ENCODE results near the gene FAM227B. TPM values are rescaled to one million over a fixed set of nuclear protein-coding genes. Genes with fewer than 3 reads are reported as not detected.
A peak's percentile ranks its signal among the peaks of the same experiment; 100 is the strongest.

Gene FAM227B
- total and polyA plus RNA-seq, 2 of the 13 experiments (the other 11 are each of a cell fraction or from before 2014, with no cell fraction given): 1.9 to 2.6 TPM

- TF ChIP-seq PRDM10 (CRISPR knock-in tag; IDR thresholded peaks at IDR 0.05; ENCODE audit: low read depth) (peak; percentile 87), HMG20A (CRISPR knock-in tag; IDR thresholded peaks at IDR 0.05; ENCODE audit: borderline replicate concordance) (peak; percentile 68), ZNF407 (CRISPR knock-in tag; IDR thresholded peaks at IDR 0.05; ENCODE audit: not compliant biosample characterization) (peak; percentile 91), ZNF749 (CRISPR knock-in tag; IDR thresholded peaks at IDR 0.05; ENCODE audit: borderline replicate concordance) (peak; percentile 93; the same call in 1 of the 2 replicates), PHF21A (CRISPR knock-in tag; IDR thresholded peaks at IDR 0.05) (peak; percentile 84), CCAR2 (optimal IDR thresholded peaks at IDR 0.05; ENCODE audit: low read depth, low read length) (no peak), ETV6 (CRISPR knock-in tag; conservative IDR thresholded peaks at IDR 0.05) (peak; percentile 49; the same call in 1 of the 2 replicates), ZNF746 (CRISPR knock-in tag; IDR thresholded peaks at IDR 0.05) (peak; percentile 92), TBL1XR1 (IDR thresholded peaks at IDR 0.05; ENCODE audit: borderline replicate concordance, low read length, partially characterized antibody) (peak; percentile 51), CSRNP1 (CRISPR knock-in tag; IDR thresholded peaks at IDR 0.05) (peak; percentile 89), TAF1 (CRISPR knock-in tag; IDR thresholded peaks at IDR 0.05) (peak; percentile 95), IRF1 (CRISPR knock-in tag; IDR thresholded peaks at IDR 0.05; ENCODE audit: low read depth) (no peak; the same call in 1 of the 2 replicates), DMAP1 (CRISPR knock-in tag; IDR thresholded peaks at IDR 0.05) (peak; percentile 96), ZNF547 (CRISPR knock-in tag; IDR thresholded peaks at IDR 0.05) (peak; percentile 98)
Measured at GRCh38 chr15:49620658-49621368, at the start of gene FAM227B, which contains the start of gene DTWD1 (continued).

Measured in HepG2 (cell line).